GM12878 (cell line): ENCODE measurements around the gene DDX56. TPM values are rescaled to one million over a fixed set of nuclear protein-coding genes. Genes with fewer than 3 reads are reported as not detected.

Experiments used
- ATAC-seq: fragments of 200-7000 bp; cut with Tn5 transposase; 3 replicates; pipeline ENCODE4 v1.9.1; 2020; ENCODE audit warnings: mild to moderate bottlenecking, moderate library complexity
- BruUV-seq: library from RNA; stranded (reverse); fragments of 400-500 nt; replicated peaks from 2 replicates; lab custom pipeline; 2021; lab: Mats Ljungman, UMichigan
- CTCF ChIA-PET: fragments of 300-600 bp; sonication (Branson Sonifier 250); formaldehyde crosslinking; extraction: SDS; loops from one replicate; lab custom pipeline; 2021; ENCODE audit warnings: inconsistent platforms; lab: Yijun Ruan, JAX
- POLR2A ChIA-PET: fragments of 350-600 bp; formaldehyde crosslinking; extraction: SDS; loops from one replicate; lab custom pipeline; 2021; ENCODE audit warnings: inconsistent platforms; lab: Charles Lee
- RAD21 ChIA-PET: fragments of 300-600 bp; sonication (Branson Sonifier 250); formaldehyde crosslinking; loops from one replicate; lab custom pipeline; 2023; ENCODE audit warnings: antibody characterized with exemption; ENCODE audit not compliant: unreplicated experiment; lab: Charles Lee
- SMC1A ChIA-PET: fragments of 300-600 bp; sonication (Branson Sonifier 250); formaldehyde crosslinking; loops from one replicate; lab custom pipeline; 2023; ENCODE audit not compliant: unreplicated experiment, uncharacterized antibody; lab: Charles Lee
- DNase-seq: peaks from one replicate; pipeline ENCODE4 v3.0.0-alpha.2; 2011; ENCODE audit warnings: low read depth, low spot score
- FAIRE-seq: peaks from 3 replicates; lab custom pipeline; 2011; peaks lifted over from hg19 to GRCh38; lab: Jason Lieb, UNC
- H2AFZ ChIP-seq: 2 replicates; pipeline ENCODE4 v1.6.0; 2011; ENCODE audit warnings: low read depth, low read length, control low read depth; ENCODE audit not compliant: control insufficient read depth
- H3K27ac ChIP-seq: 2 replicates; pipeline ENCODE4 v1.5.1; 2011; ENCODE audit warnings: control low read depth; ENCODE audit not compliant: control insufficient read depth, insufficient read depth
- H3K27me3 ChIP-seq, 2 experiments: replicated peaks in 1 of 2; 2 replicates each; pipeline versions ENCODE4 v1.6.0 to v1.6.1; 2011; ENCODE audit warnings: low read length in 1 of 2; ENCODE audit not compliant: control insufficient read depth in 2 of 2, insufficient read depth in 2 of 2
- H3K36me3 ChIP-seq, 2 experiments: 2 replicates each; pipeline ENCODE4 v1.5.1; 2011; ENCODE audit warnings: low read length in 1 of 2; ENCODE audit not compliant: control insufficient read depth in 2 of 2, insufficient read depth in 2 of 2
- H3K4me1 ChIP-seq: 2 replicates; pipeline ENCODE4 v1.6.1; 2011; ENCODE audit warnings: mild to moderate bottlenecking, low read length, moderate library complexity, mixed read lengths; ENCODE audit not compliant: control insufficient read depth, insufficient read depth
- H3K4me2 ChIP-seq: 2 replicates; pipeline ENCODE4 v1.6.0; 2011; ENCODE audit warnings: control low read depth; ENCODE audit not compliant: control insufficient read depth, insufficient read depth
- H3K4me3 ChIP-seq: fragments of 200-600 bp; sonication (generic); 2 replicates; pipeline ENCODE4 v1.5.1; 2016
- H3K79me2 ChIP-seq: 2 replicates; pipeline ENCODE4 v1.6.0; 2011; ENCODE audit warnings: low read length; ENCODE audit not compliant: control insufficient read depth, insufficient read depth
- H3K9ac ChIP-seq: 2 replicates; pipeline ENCODE4 v1.8.0; 2011; ENCODE audit warnings: low read length, control low read depth, mixed read lengths; ENCODE audit not compliant: control insufficient read depth, insufficient read depth
- H3K9me3 ChIP-seq: replicated peaks from 3 replicates; pipeline ENCODE4 v1.5.1; 2011; ENCODE audit warnings: mild to moderate bottlenecking, low read length; ENCODE audit not compliant: control insufficient read depth, insufficient read depth
- H4K20me1 ChIP-seq: 2 replicates; pipeline ENCODE4 v1.6.0; 2011; ENCODE audit not compliant: control insufficient read depth, insufficient read depth
- BCL3 ChIP-seq: IDR thresholded peaks from 2 replicates; pipeline ENCODE4 v1.6.1; 2011; ENCODE audit warnings: borderline replicate concordance, low read depth, mild to moderate bottlenecking, moderate library complexity, low read length; ENCODE audit not compliant: insufficient read depth, poor library complexity, severe bottlenecking
- BRCA1 ChIP-seq: IDR thresholded peaks from 2 replicates; pipeline ENCODE4 v1.6.1; 2011; ENCODE audit warnings: low read depth, low read length, improper control_type of control experiment
- HCFC1 ChIP-seq: fragments of 150-350 bp; IDR thresholded peaks from 2 replicates; pipeline ENCODE4 v1.6.1; 2014; ENCODE audit warnings: low read length
- PAX5 ChIP-seq: IDR thresholded peaks from 2 replicates; pipeline ENCODE4 v1.6.1; 2011; ENCODE audit warnings: low read depth, low read length, borderline replicate concordance
- SMC3 ChIP-seq: IDR thresholded peaks from 2 replicates; pipeline ENCODE4 v1.6.1; 2011; ENCODE audit warnings: low read length, improper control_type of control experiment, borderline replicate concordance
- TBL1XR1 ChIP-seq: IDR thresholded peaks from 2 replicates; pipeline ENCODE4 v1.6.1; 2012; ENCODE audit warnings: low read depth, low read length, improper control_type of control experiment
- ZSCAN29 ChIP-seq: fragments of 450-650 bp; IDR thresholded peaks from 2 replicates; pipeline ENCODE4 v1.6.1; 2017; ENCODE audit warnings: mild to moderate bottlenecking, moderate library complexity
- WGBS: methylation state at CpG from one replicate; pipeline ENCODE4 v1.1.6; 2016; ENCODE audit warnings: low lambda C conversion rate; ENCODE audit not compliant: insufficient replicate concordance, insufficient coverage; ENCODE audit errors: missing lambda C conversion rate; 5-methylcytosine and 5-hydroxymethylcytosine counted together
- in situ Hi-C: fragments of 300-500 bp; cut with MboI; formaldehyde crosslinking; loops from 9 replicates; pipeline ENCODE4 v1.14.3; 2018; ENCODE audit warnings: mixed read lengths
- intact Hi-C: fragments of 100-400 bp; cut with micrococcal nuclease; formaldehyde crosslinking; loops from one replicate; pipeline ENCODE4 v1.14.2; 2022; ENCODE audit not compliant: unreplicated experiment
- polyA plus RNA-seq, 11 experiments: library from polyadenylated mRNA; depleted of rRNA in 4 of 11; unstranded in 6 of 11; stranded (reverse) in 5 of 11; fragments of >200 nt; fragmentation: Nextera tagmentation in 4 of 11; fragmentation: Illumina TruSeq in 1 of 11; extraction: Ambion mirVana in 4 of 11; extraction: Trizol in 1 of 11; gene quantifications; 1 replicate in 1 of 11; 2 replicates in 10 of 11; pipeline versions ENCODE4 v1.2.1 to v1.2.3, GENCODE V29; 2011 to 2016; ENCODE audit warnings: inconsistent platforms in 2 of 11, missing spikeins in 2 of 11, low read depth in 1 of 11
- total RNA-seq, 4 experiments: library from RNA; depleted of rRNA in 3 of 4; stranded (reverse); fragments of >200 nt in 3 of 4; fragmentation: Illumina TruSeq in 1 of 4; extraction: Trizol in 1 of 4; gene quantifications; 2 replicates each; pipeline versions ENCODE4 v1.2.1 to v1.2.3, GENCODE V29; 2013 to 2021

Gene DDX56
- total and polyA plus RNA-seq, 10 of the 15 experiments (the other 5 are each of a cell fraction or from before 2014, with no cell fraction given), result 19.8 to 136 (median 81.3) TPM

DNA sequence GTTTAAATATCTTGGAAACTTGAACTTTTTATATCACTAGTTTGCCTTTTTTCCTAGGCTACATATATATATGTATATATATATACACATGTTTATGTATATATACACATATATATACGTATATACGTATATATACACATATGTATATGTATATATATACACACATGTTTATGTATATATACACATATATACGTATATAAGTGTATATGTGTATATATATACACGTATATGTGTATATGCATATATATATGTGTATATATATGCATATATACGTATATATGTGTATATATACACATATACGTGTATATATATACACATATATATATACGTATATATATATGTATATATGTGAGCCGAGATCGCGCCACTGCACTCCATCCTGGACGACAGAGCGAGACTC is 42.8 kb upstream of the DDX56 start:
- Histone ChIP-seq H3K79me2 (peaks cover 86% of the 10 kb centered on the region), H3K27ac (no peak overlapping the region; the same call in 1 of the 2 replicates), H2AFZ (no peak overlapping the region), H3K9ac (no peak overlapping the region), H3K27me3 (no peaks in the 10 kb centered on the region), H3K4me2 (no peak overlapping the region), H3K36me3 (peaks cover 0 to 9% of the 10 kb centered on the region in 2 experiments; a peak in 2 of 4 replicates), H4K20me1 (no peaks in the 10 kb centered on the region), H3K4me3 (no peak overlapping the region), H3K4me1 (peaks cover 40% of the 10 kb centered on the region), H3K9me3 (no peaks in the 10 kb centered on the region)
- CTCF ChIA-PET, result interaction anchor here (0.7 to 1.2 kb wide), 4 partner anchors 10 to 133 kb away, joined by 3 to 7 read pairs (median 5); partner anchors contain the start of gene OGDH
- BruUV-seq, result no TSS peak
- in situ Hi-C loops (no loop called here), intact Hi-C loops (no loop called here)
- RAD21 ChIA-PET, result interaction anchor here (0.6 to 10.1 kb wide), 4 partner anchors 10 to 133 kb away, joined by 4 to 130 read pairs (median 4); partner anchors contain the start of gene OGDH
- FAIRE-seq (no peak), ATAC-seq (no peak), DNase-seq (no peak)
- 94% methylated on average over 8 of the region's 12 CpGs for WGBS
- SMC1A ChIA-PET, result interaction anchor here (0.7 to 4.3 kb wide), 10 partner anchors 10 to 154 kb away, joined by 3 to 19 read pairs (median 4); partner anchors contain the start of gene OGDH
- TF ChIP-seq SMC3 (no peak), ZSCAN29 (no peak), BRCA1 (no peak), TBL1XR1 (no peak), HCFC1 (no peak), PAX5 (no peak), BCL3 (no peak)
- POLR2A ChIA-PET, result interaction anchor here (0.7 to 3.2 kb wide), 9 partner anchors 9 to 234 kb away, joined by 3 to 28 read pairs (median 3); partner anchors contain the start of gene OGDH
